SU-DHL-6 (cell line): ENCODE results near the gene HSPA12B.

ENCODE experiments used
- CTCF ChIP-seq: fragments of 200-600 bp; sonication (generic); IDR thresholded peaks from one replicate; pipeline ENCODE4 v1.5.1; 2017; ENCODE audit warnings: antibody characterized with exemption, mild to moderate bottlenecking, low read length, moderate library complexity; ENCODE audit not compliant: insufficient read depth, poor library complexity, severe bottlenecking
- EZH2phosphoT487 ChIP-seq: fragments of 200-600 bp; sonication (generic), shearing (Covaris generic); conservative IDR thresholded peaks from 2 replicates; pipeline ENCODE4 v1.6.1; 2018; ENCODE audit warnings: mild to moderate bottlenecking, antibody characterized with exemption, low read length, moderate library complexity, mixed read lengths

GRCh38 chr20:3733119-3733995 is 872 bp downstream of the HSPA12B start:
- TF ChIP-seq CTCF (no peak), EZH2phosphoT487 (no peak)
